Measurements from ENCODE around the gene SCLT1.
"Not testable (repeated sequence)": the region's sequence is repeated elsewhere in the genome, so short reads cannot be mapped to it uniquely, and the experiment has no call there.

The SCLT1 gene

DNA sequence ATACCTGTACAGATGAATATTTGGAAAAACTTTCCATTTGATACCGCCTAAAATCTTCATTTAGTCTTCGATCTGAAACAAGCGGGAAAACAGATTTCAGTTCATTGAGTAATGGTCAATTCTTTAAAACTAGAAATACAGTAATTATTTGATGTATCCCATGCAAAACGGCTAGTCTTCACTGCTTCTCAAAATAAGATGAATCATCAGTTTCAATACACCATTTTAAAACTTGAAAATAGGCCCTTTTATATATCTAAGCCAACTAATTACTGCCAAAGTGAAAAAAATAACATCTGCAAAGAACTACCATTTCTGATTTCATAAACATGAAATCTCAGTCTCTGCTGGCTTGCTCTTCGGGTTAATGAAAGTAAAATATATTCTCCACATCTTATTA lies 11.0 kb downstream of the SCLT1 start:
- Histone ChIP-seq H3K27me3 (ENCODE audit: insufficient read depth, low read length, poor library complexity, severe bottlenecking) (no peaks in the 10 kb centered on the region), H3F3A (ENCODE audit: low read depth) (no peaks in the 10 kb centered on the region), H3K4me1 (ENCODE audit: insufficient read depth, low read length, poor library complexity, severe bottlenecking) (peaks cover 9% of the 10 kb centered on the region), H3K79me2 (ENCODE audit: insufficient read depth, low read length) (peaks cover 69% of the 10 kb centered on the region), H3K9me3 (ENCODE audit: insufficient read depth, low read depth, low read length) (peaks cover 24% of the 10 kb centered on the region; the same call in 1 of the 2 replicates), H4K20me1 (ENCODE audit: insufficient read depth, low read length, poor library complexity, severe bottlenecking) (peaks cover 5% of the 10 kb centered on the region), H3K4me2 (ENCODE audit: low read depth, low read length, poor library complexity, severe bottlenecking) (no peak overlapping the region), H3K36me3 (ENCODE audit: insufficient read depth, low read length) (peaks cover 52% of the 10 kb centered on the region), H3K4me3 (ENCODE audit: low read length, poor library complexity, severe bottlenecking) (no peak overlapping the region), H3K9me2 (replicated peaks; ENCODE audit: low read depth, low read length) (no peaks in the 10 kb centered on the region), H3K9ac (ENCODE audit: low read depth, low read length, poor library complexity, severe bottlenecking) (no peak overlapping the region), H2AFZ (ENCODE audit: low read length) (no peak overlapping the region)
- TF ChIP-seq EZH2phosphoT487 (IDR thresholded peaks at IDR 0.05; ENCODE audit: borderline replicate concordance): no peak
- TF ChIP-seq, protein P1, sequence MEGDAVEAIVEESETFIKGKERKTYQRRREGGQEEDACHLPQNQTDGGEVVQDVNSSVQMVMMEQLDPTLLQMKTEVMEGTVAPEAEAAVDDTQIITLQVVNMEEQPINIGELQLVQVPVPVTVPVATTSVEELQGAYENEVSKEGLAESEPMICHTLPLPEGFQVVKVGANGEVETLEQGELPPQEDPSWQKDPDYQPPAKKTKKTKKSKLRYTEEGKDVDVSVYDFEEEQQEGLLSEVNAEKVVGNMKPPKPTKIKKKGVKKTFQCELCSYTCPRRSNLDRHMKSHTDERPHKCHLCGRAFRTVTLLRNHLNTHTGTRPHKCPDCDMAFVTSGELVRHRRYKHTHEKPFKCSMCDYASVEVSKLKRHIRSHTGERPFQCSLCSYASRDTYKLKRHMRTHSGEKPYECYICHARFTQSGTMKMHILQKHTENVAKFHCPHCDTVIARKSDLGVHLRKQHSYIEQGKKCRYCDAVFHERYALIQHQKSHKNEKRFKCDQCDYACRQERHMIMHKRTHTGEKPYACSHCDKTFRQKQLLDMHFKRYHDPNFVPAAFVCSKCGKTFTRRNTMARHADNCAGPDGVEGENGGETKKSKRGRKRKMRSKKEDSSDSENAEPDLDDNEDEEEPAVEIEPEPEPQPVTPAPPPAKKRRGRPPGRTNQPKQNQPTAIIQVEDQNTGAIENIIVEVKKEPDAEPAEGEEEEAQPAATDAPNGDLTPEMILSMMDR (conservative IDR thresholded peaks at IDR 0.05; ENCODE audit: low read length): no peak

DNA sequence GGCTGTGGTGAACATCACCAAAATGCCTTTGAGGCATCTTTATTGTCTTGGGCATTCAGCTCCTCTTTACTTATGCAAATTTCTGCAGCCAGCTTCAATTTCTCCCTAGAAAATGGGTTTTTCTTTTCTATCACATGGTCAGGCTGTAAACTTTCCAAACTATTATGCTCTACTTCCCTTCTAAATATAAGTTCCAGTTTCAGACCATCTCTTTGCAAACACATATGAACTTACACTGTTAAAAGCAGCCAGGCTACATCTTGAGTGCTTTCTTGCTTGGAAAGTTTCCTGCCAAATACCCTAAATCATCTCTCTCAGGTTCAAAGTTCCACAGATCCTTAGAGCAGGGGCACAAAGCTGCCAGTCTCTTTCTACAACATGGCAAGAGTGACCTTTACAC lies 13.2 kb downstream of the SCLT1 start:
- Histone ChIP-seq H4K20me1 (ENCODE audit: insufficient read depth, low read length, poor library complexity, severe bottlenecking) (no peaks in the 10 kb centered on the region), H3K4me1 (ENCODE audit: insufficient read depth, low read length, poor library complexity, severe bottlenecking) (peaks cover 3% of the 10 kb centered on the region), H3K9me3 (ENCODE audit: insufficient read depth, low read depth, low read length) (peaks cover 17% of the 10 kb centered on the region; the same call in 1 of the 2 replicates), H3K9ac (ENCODE audit: low read depth, low read length, poor library complexity, severe bottlenecking) (no peak overlapping the region), H3K79me2 (ENCODE audit: insufficient read depth, low read length) (peaks cover 62% of the 10 kb centered on the region), H3K9me2 (replicated peaks; ENCODE audit: low read depth, low read length) (no peaks in the 10 kb centered on the region), H3K36me3 (ENCODE audit: insufficient read depth, low read length) (peaks cover 59% of the 10 kb centered on the region), H2AFZ (ENCODE audit: low read length) (no peak overlapping the region), H3K27me3 (ENCODE audit: insufficient read depth, low read length, poor library complexity, severe bottlenecking) (no peaks in the 10 kb centered on the region), H3K4me2 (ENCODE audit: low read depth, low read length, poor library complexity, severe bottlenecking) (no peak overlapping the region), H3K4me3 (ENCODE audit: low read length, poor library complexity, severe bottlenecking) (no peak overlapping the region), H3F3A (ENCODE audit: low read depth) (no peaks in the 10 kb centered on the region)
- TF ChIP-seq, protein P1 (conservative IDR thresholded peaks at IDR 0.05; ENCODE audit: low read length): no peak
- no peak for TF ChIP-seq EZH2phosphoT487 (IDR thresholded peaks at IDR 0.05; ENCODE audit: borderline replicate concordance)

DNA sequence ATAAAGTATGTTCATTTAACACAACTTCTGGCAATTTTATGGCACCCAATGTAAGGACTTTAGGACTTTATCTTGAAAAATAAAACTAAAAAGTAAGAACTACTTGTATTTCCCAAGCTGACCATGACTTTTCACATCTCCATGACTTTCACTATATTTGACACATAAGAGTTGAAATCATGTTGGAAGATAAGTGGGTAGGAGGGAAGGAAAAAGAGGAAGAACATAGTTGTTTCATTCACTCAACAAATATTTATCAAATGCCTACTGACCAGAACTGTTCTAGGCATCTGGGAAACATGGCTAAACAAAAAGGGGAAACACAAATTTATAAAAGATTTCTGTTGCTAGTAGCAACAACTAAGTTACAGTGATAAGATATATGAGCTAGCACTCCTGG lies 16.0 kb downstream of the SCLT1 start:
- H3K36me3 ChIP-seq (ENCODE audit: insufficient read depth, low read length): peaks cover 81% of the 10 kb centered on the region
- peaks cover 44% of the 10 kb centered on the region for H3K79me2 ChIP-seq (ENCODE audit: insufficient read depth, low read length)
- no peak overlapping the region for H3K4me3 ChIP-seq (ENCODE audit: low read length, poor library complexity, severe bottlenecking)
- H3K9ac ChIP-seq (ENCODE audit: low read depth, low read length, poor library complexity, severe bottlenecking): no peak overlapping the region
- no peaks in the 10 kb centered on the region for H3K27me3 ChIP-seq (ENCODE audit: insufficient read depth, low read length, poor library complexity, severe bottlenecking)
- no peak overlapping the region for H2AFZ ChIP-seq (ENCODE audit: low read length)
- no peaks in the 10 kb centered on the region for H3F3A ChIP-seq (ENCODE audit: low read depth)
- no peaks in the 10 kb centered on the region for H3K9me2 ChIP-seq (replicated peaks; ENCODE audit: low read depth, low read length)
- H3K4me2 ChIP-seq (ENCODE audit: low read depth, low read length, poor library complexity, severe bottlenecking): no peak overlapping the region
- TF ChIP-seq, protein P1 (conservative IDR thresholded peaks at IDR 0.05; ENCODE audit: low read length): no peak
- TF ChIP-seq EZH2phosphoT487 (IDR thresholded peaks at IDR 0.05; ENCODE audit: borderline replicate concordance): no peak
- H4K20me1 ChIP-seq (ENCODE audit: insufficient read depth, low read length, poor library complexity, severe bottlenecking): no peaks in the 10 kb centered on the region
- H3K4me1 ChIP-seq (ENCODE audit: insufficient read depth, low read length, poor library complexity, severe bottlenecking): peaks cover 3% of the 10 kb centered on the region
- H3K9me3 ChIP-seq (ENCODE audit: insufficient read depth, low read depth, low read length): peaks cover 13% of the 10 kb centered on the region; the same call in 1 of the 2 replicates

DNA sequence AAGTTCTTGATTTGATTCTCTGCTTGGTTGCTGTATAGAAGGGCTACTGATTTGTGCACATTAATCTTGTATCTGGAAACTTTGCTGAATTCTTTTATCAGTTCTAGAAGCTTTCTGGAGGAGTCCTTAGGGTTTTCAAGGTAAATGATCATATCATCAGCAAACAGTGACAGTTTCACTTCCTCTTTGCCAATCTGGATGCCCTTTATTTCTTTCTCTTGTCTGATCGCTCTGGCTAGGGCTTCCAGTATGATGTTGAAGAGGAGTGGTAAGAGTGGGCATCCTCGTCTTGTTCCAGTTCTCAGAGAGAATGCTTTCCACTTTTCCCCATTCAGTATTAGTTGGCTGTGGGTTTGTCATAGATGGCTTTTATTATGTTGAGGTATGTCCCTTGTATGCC lies 23.8 kb downstream of the SCLT1 start:
- H4K20me1 ChIP-seq (ENCODE audit: insufficient read depth, low read length, poor library complexity, severe bottlenecking); H3K4me2 ChIP-seq (ENCODE audit: low read depth, low read length, poor library complexity, severe bottlenecking); H3K4me3 ChIP-seq (ENCODE audit: low read length, poor library complexity, severe bottlenecking); H3F3A ChIP-seq (ENCODE audit: low read depth); H3K4me1 ChIP-seq (ENCODE audit: insufficient read depth, low read length, poor library complexity, severe bottlenecking); H3K27me3 ChIP-seq (ENCODE audit: insufficient read depth, low read length, poor library complexity, severe bottlenecking); H2AFZ ChIP-seq (ENCODE audit: low read length); H3K9ac ChIP-seq (ENCODE audit: low read depth, low read length, poor library complexity, severe bottlenecking); H3K9me2 ChIP-seq (replicated peaks; ENCODE audit: low read depth, low read length): not testable (repeated sequence)
- H3K36me3 ChIP-seq (ENCODE audit: insufficient read depth, low read length): peaks cover 30% of the 10 kb centered on the region
- H3K79me2 ChIP-seq (ENCODE audit: insufficient read depth, low read length): peaks cover 14% of the 10 kb centered on the region
- H3K9me3 ChIP-seq (ENCODE audit: insufficient read depth, low read depth, low read length): peaks cover 23% of the 10 kb centered on the region; the same call in 1 of the 2 replicates

Data from Loucy (cell line).